Gastrocnemius medialis (tissue), 4 donors: ENCODE data around the gene TMTC1.

ENCODE experiments used
- POLR2A ChIP-seq, 2 donors: fragments of 450-650 bp; IDR thresholded peaks; one replicate each; pipeline ENCODE4 v1.6.1; 2017; ENCODE audit warnings: antibody characterized with exemption in 2 of 2, mild to moderate bottlenecking in 2 of 2, moderate library complexity in 2 of 2
- TF ChIP-seq, protein P1 (sequence below), 5 experiments: fragments of 450-650 bp in 3 of 5; fragments of 200-600 bp in 2 of 5; sonication (generic) in 2 of 5; IDR thresholded peaks in 4 of 5; conservative IDR thresholded peaks in 1 of 5; 1 replicate in 4 of 5; 2 replicates in 1 of 5; pipeline ENCODE4 v1.5.1; 2016 to 2019; ENCODE audit warnings: antibody characterized with exemption in 5 of 5, mild to moderate bottlenecking in 3 of 5, moderate library complexity in 3 of 5

DNA sequence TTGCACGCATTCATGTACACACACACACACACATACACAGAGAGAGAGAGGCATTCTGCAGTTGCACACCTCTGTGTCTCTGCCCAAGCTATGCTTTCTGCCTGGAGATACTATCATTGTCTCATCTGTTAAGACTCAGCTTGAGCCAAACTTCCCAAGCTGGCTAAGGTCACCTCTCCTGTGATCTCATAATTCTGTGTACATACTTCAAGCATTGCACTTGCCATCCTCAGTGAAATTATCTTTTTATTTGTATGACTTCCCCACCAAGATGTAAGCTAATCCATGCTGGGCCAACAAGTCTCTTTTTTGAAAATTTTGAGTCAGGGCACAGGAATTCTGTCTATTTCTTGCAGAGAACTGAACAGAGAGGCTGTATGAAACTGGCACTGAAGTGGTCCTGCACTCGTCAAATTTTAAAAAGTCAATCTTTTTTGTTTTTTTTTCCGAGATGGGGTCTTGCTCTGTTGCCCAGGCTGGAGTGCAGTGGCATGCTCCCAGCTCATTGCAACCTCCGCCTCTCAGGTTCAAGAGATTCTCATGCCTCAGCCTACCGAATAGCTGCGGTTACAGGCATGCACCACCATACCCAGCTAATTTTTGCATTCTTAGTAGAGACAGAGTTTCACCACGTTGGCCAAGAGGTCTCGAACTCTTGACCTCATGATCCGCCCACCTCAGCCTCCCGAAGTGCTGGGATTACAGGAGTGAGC, 44.3 kb downstream of the TMTC1 start:
- TF ChIP-seq, protein P1, sequence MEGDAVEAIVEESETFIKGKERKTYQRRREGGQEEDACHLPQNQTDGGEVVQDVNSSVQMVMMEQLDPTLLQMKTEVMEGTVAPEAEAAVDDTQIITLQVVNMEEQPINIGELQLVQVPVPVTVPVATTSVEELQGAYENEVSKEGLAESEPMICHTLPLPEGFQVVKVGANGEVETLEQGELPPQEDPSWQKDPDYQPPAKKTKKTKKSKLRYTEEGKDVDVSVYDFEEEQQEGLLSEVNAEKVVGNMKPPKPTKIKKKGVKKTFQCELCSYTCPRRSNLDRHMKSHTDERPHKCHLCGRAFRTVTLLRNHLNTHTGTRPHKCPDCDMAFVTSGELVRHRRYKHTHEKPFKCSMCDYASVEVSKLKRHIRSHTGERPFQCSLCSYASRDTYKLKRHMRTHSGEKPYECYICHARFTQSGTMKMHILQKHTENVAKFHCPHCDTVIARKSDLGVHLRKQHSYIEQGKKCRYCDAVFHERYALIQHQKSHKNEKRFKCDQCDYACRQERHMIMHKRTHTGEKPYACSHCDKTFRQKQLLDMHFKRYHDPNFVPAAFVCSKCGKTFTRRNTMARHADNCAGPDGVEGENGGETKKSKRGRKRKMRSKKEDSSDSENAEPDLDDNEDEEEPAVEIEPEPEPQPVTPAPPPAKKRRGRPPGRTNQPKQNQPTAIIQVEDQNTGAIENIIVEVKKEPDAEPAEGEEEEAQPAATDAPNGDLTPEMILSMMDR (IDR thresholded peaks at IDR 0.05 in 4 of 5, conservative IDR thresholded peaks at IDR 0.05 in 1 of 5), result no peak
- no peak for TF ChIP-seq POLR2A (IDR thresholded peaks at IDR 0.05)
